GM21825 (cell line): ENCODE data around the gene ACBD7.

Source experiments
- ATAC-seq: cut with Tn5 transposase; IDR thresholded peaks from one replicate; pipeline ENCODE4 v1.9.1; 2021; ENCODE audit warnings: mild to moderate bottlenecking, moderate library complexity; ENCODE audit not compliant: unreplicated experiment

ACBD7 gene

DNA sequence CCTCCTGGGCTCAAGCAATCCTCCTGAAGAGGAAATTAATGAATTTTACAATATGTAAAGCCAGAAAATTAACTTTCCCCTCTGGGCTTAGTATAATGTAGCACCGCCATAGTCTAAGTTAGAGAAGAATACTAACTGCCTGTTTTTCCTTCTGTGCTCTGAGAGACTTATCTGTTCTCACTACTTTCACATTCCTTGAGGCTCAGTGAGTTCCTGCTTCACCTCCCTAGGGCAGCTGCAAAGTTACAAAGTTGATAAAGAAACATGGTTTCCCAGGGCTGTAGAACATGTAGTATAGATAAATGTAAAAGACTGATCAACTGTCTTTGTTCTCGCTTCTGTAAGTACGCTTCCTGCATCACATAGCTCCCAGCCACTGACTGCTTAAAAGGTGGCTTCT lies 60.8 kb downstream of the ACBD7 start:
- ATAC-seq: no peak
